Astrocyte (in vitro differentiated cells and primary cell): ENCODE data around the gene SLC7A8.
"Not testable (repeated sequence)": the region's sequence is repeated elsewhere in the genome, so short reads cannot be mapped to it uniquely, and the experiment has no call there.

Experiments used
- CTCF ChIP-seq: IDR thresholded peaks from 2 replicates; pipeline ENCODE4 v1.5.1; 2011; ENCODE audit warnings: low read depth, mild to moderate bottlenecking, inconsistent platforms, low read length, moderate library complexity; ENCODE audit not compliant: insufficient read depth
- EZH2 ChIP-seq: IDR thresholded peaks from 2 replicates; pipeline ENCODE4 v1.6.1; 2012; ENCODE audit warnings: mild to moderate bottlenecking, low read length, inconsistent platforms; ENCODE audit not compliant: insufficient read depth

- TF ChIP-seq CTCF, EZH2: not testable (repeated sequence)
These were observed 75.8 kb downstream of the SLC7A8 start for GRCh38 chr14:23107620-23108019.
